Measurements from ENCODE around the gene MANF.

MANF gene

DNA sequence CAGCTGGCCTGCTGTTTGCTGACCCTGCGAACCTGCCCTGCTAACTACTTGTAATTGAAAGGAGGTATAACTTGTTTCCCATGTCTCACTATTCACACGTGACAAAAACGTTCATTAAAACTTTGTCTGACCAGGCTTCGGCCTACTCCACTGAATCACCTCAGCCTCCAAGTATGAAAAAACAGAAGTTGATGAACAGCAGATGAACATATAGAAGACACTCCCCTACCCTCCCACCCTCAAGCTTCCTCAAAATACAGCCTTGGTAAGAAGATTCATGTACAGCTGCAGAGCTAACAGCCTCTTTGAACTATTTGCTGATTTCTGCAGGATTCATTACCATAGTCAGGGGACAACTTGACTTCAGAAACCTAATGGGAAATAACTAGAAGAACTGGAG lies 16.6 kb downstream of the MANF start:
- no peak for DNase-seq
- H3K4me1 ChIP-seq: no peaks in the 10 kb centered on the region
- H3K36me3 ChIP-seq: peaks cover 3% of the 10 kb centered on the region; the same call in 1 of the 2 replicates
- no peak overlapping the region for H3K4me3 ChIP-seq (ENCODE audit: low read depth, low read length)
- TF ChIP-seq, protein P1, sequence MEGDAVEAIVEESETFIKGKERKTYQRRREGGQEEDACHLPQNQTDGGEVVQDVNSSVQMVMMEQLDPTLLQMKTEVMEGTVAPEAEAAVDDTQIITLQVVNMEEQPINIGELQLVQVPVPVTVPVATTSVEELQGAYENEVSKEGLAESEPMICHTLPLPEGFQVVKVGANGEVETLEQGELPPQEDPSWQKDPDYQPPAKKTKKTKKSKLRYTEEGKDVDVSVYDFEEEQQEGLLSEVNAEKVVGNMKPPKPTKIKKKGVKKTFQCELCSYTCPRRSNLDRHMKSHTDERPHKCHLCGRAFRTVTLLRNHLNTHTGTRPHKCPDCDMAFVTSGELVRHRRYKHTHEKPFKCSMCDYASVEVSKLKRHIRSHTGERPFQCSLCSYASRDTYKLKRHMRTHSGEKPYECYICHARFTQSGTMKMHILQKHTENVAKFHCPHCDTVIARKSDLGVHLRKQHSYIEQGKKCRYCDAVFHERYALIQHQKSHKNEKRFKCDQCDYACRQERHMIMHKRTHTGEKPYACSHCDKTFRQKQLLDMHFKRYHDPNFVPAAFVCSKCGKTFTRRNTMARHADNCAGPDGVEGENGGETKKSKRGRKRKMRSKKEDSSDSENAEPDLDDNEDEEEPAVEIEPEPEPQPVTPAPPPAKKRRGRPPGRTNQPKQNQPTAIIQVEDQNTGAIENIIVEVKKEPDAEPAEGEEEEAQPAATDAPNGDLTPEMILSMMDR (IDR thresholded peaks at IDR 0.05; ENCODE audit: low read depth, low read length): no peak
- no peaks in the 10 kb centered on the region for H3K9me3 ChIP-seq
- no peaks in the 10 kb centered on the region for H3K27me3 ChIP-seq

DNA sequence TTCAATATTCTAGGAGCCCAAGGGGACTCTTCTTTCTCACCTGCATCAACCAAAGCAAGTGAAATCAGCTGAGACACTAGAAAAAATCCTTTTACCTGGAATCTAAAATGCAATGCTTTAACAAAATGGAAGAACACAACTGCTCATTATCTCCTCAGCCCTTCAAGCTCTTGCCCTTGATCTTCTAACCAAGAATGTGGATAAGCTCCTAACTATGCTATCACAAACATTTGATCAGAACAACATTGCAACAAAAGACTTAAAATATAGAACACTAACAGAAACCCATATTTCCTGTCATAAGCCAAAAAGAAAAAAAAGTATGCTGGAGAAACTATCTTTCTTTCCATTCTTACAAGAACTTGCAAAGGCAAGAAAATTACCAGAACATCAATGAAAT lies 18.6 kb downstream of the MANF start:
- Histone ChIP-seq H3K4me3 (ENCODE audit: low read depth, low read length) (no peak overlapping the region), H3K9me3 (no peaks in the 10 kb centered on the region), H3K27me3 (no peaks in the 10 kb centered on the region), H3K36me3 (no peaks in the 10 kb centered on the region; the same call in 1 of the 2 replicates), H3K4me1 (no peaks in the 10 kb centered on the region)
- TF ChIP-seq, protein P1 (IDR thresholded peaks at IDR 0.05; ENCODE audit: low read depth, low read length): no peak
- DNase-seq: no peak

DNA sequence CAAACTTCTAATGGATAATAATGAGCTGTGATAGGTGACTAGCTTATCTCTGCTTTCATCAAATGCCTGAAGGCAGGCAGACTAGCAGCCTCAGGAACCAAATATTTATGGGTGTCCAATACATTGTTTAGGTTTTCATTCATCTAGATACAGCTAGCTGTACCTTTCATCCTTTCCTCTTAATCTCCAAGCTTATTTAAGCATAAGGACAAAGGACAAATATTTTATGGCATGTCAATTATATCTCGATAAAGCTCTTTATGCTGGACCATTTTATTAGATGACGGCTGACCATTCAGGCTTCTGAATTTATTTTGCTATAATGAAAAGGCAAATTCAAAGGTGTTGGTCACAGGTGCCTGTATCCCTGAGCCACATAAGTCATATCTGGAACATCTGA lies 22.9 kb downstream of the MANF start:
- Histone ChIP-seq H3K36me3 (no peaks in the 10 kb centered on the region; the same call in 1 of the 2 replicates), H3K4me1 (no peaks in the 10 kb centered on the region), H3K9me3 (no peaks in the 10 kb centered on the region), H3K27me3 (no peaks in the 10 kb centered on the region), H3K4me3 (ENCODE audit: low read depth, low read length) (no peak overlapping the region)
- DNase-seq: no peak
- TF ChIP-seq, protein P1 (IDR thresholded peaks at IDR 0.05; ENCODE audit: low read depth, low read length): no peak

DNA sequence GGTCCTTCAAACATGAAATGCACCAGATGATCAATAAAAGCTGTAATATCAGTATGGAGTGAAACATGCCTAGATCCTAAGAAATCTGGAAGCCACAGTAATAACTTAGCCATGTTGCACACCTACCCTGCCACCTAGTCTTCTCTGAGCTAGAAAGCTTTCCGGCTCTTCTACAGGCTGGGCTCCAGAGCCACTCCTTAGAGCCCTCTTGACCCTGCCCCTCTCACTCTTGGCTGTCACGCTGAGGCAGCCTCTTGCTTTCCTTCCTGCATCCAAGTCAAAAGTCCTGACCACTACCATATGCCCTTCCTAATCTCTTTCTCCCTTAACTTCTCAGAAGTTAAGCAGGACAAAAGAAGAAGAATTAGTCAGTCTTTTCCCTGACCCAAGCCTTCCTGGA lies 23.7 kb downstream of the MANF start:
- Histone ChIP-seq H3K4me3 (ENCODE audit: low read depth, low read length) (no peak overlapping the region), H3K27me3 (no peaks in the 10 kb centered on the region), H3K9me3 (no peaks in the 10 kb centered on the region), H3K4me1 (no peaks in the 10 kb centered on the region), H3K36me3 (no peaks in the 10 kb centered on the region; the same call in 1 of the 2 replicates)
- DNase-seq: no peak
- TF ChIP-seq, protein P1 (IDR thresholded peaks at IDR 0.05; ENCODE audit: low read depth, low read length): no peak

DNA sequence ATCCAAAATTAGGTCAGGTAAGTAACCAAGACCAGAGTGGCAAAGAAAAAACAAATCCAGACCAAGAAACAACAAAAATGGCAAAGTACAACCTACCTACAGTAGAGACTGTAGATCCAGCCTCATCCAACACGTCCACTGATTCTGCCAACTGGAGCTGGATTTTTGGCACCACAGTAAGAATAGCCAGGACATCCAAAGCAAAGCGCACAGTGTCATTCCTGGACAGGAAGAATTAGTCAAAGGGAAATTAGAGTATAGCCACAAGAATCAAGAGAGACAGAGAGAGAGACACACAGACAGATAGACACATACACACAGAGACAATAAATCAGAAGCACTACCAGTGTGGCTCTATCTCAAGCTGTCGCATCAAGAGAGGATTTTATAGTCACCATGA lies 37.1 kb downstream of the MANF start:
- H3K27me3 ChIP-seq: no peaks in the 10 kb centered on the region
- H3K4me1 ChIP-seq: no peaks in the 10 kb centered on the region
- no peaks in the 10 kb centered on the region for H3K9me3 ChIP-seq
- H3K36me3 ChIP-seq: peaks cover 1% of the 10 kb centered on the region; the same call in 1 of the 2 replicates
- H3K4me3 ChIP-seq (ENCODE audit: low read depth, low read length): no peak overlapping the region
- DNase-seq: no peak
- TF ChIP-seq, protein P1 (IDR thresholded peaks at IDR 0.05; ENCODE audit: low read depth, low read length): no peak

DNA sequence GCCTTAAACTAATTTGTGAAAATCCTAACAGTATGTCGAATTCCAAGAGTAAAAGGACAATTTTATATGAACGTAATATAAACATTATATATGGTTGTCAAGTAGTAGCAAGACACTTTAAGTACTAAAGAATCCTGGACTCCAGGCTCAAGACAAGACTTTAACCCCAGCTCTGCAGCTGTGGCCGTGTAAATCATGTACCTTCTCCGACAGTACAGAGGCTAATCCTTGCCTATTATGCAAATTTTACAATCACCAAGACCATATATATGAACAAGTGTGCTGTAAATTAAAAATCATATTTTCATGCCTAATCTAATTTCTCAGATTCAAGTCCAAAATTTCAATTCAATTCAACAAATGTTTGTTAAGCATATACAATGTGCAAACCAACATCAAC lies 41.8 kb downstream of the MANF start:
- TF ChIP-seq, protein P1 (IDR thresholded peaks at IDR 0.05; ENCODE audit: low read depth, low read length): no peak
- Histone ChIP-seq H3K36me3 (no peaks in the 10 kb centered on the region; the same call in 1 of the 2 replicates), H3K4me3 (ENCODE audit: low read depth, low read length) (no peak overlapping the region), H3K4me1 (no peaks in the 10 kb centered on the region), H3K27me3 (no peaks in the 10 kb centered on the region), H3K9me3 (no peaks in the 10 kb centered on the region)
- no peak for DNase-seq
